BJ (cell line): ENCODE data around the gene SRP19. TPM values are rescaled to one million over a fixed set of nuclear protein-coding genes. Genes with fewer than 3 reads are reported as not detected.
"Not testable (repeated sequence)": the region's sequence is repeated elsewhere in the genome, so short reads cannot be mapped to it uniquely, and the experiment has no call there.

Experiments used
- CTCF ChIA-PET: fragments of 350-600 bp; formaldehyde crosslinking; extraction: SDS; loops from one replicate; lab custom pipeline; 2021; ENCODE audit warnings: antibody characterized with exemption, inconsistent platforms; lab: Yijun Ruan, JAX
- POLR2A ChIA-PET: fragments of 300-600 bp; sonication (Branson Sonifier 250); formaldehyde crosslinking; extraction: SDS; loops from one replicate; lab custom pipeline; 2021; ENCODE audit warnings: antibody characterized with exemption; lab: Charles Lee
- DNase-seq: peaks from one replicate; pipeline ENCODE4 v3.0.0-alpha.2; 2011; ENCODE audit warnings: low read depth
- H3K27me3 ChIP-seq: 2 replicates; pipeline ENCODE4 v1.6.0; 2011; ENCODE audit warnings: low read length; ENCODE audit not compliant: control insufficient read depth, insufficient read depth
- H3K36me3 ChIP-seq: 2 replicates; pipeline ENCODE4 v1.5.1; 2011; ENCODE audit warnings: low read length; ENCODE audit not compliant: control insufficient read depth, insufficient read depth
- H3K4me3 ChIP-seq: 2 replicates; pipeline ENCODE4 v1.5.1; 2011; ENCODE audit warnings: low read depth, mild to moderate bottlenecking, control low read depth, low read length
- polyA plus RNA-seq: library from polyadenylated mRNA; depleted of rRNA; stranded (reverse); fragments of >200 nt; gene quantifications from 2 replicates; pipeline ENCODE4 v1.2.3, GENCODE V29; 2011
- TF ChIP-seq, protein P1 (sequence below): IDR thresholded peaks from 2 replicates; pipeline ENCODE4 v1.5.1; 2011; ENCODE audit warnings: low read depth, mild to moderate bottlenecking, control low read depth, inconsistent platforms, low read length, moderate library complexity; ENCODE audit not compliant: insufficient read depth

The SRP19 gene
- polyA plus RNA-seq, 1 experiment: 32.4 TPM

DNA sequence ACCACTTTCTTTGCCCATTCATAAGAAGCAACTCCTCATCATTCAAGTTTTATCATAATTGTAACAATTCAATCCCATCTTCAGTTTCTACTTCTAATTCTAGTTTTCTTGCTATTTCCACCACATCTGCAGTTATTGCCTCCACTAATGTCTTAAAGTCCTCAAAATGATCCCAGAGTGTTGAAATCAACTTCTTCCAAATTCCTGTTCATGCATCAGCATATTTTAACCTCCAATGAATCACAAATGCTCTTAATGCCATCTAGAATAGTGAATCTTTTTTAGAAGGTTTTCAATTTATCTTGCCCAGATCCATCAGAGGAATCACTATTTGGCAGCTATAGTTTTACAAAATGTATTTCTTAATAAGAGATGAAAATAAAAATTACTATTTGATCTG, 3.2 kb upstream of the SRP19 start:
- ChIA-PET CTCF (no interaction called here), POLR2A (no interaction called here)
- no peak overlapping the region for H3K4me3 ChIP-seq
- TF ChIP-seq, protein P1, sequence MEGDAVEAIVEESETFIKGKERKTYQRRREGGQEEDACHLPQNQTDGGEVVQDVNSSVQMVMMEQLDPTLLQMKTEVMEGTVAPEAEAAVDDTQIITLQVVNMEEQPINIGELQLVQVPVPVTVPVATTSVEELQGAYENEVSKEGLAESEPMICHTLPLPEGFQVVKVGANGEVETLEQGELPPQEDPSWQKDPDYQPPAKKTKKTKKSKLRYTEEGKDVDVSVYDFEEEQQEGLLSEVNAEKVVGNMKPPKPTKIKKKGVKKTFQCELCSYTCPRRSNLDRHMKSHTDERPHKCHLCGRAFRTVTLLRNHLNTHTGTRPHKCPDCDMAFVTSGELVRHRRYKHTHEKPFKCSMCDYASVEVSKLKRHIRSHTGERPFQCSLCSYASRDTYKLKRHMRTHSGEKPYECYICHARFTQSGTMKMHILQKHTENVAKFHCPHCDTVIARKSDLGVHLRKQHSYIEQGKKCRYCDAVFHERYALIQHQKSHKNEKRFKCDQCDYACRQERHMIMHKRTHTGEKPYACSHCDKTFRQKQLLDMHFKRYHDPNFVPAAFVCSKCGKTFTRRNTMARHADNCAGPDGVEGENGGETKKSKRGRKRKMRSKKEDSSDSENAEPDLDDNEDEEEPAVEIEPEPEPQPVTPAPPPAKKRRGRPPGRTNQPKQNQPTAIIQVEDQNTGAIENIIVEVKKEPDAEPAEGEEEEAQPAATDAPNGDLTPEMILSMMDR: no peak
- H3K36me3 ChIP-seq: no peaks in the 10 kb centered on the region; the same call in 1 of the 2 replicates
- no peak for DNase-seq
- H3K27me3 ChIP-seq: peaks cover 4% of the 10 kb centered on the region

DNA sequence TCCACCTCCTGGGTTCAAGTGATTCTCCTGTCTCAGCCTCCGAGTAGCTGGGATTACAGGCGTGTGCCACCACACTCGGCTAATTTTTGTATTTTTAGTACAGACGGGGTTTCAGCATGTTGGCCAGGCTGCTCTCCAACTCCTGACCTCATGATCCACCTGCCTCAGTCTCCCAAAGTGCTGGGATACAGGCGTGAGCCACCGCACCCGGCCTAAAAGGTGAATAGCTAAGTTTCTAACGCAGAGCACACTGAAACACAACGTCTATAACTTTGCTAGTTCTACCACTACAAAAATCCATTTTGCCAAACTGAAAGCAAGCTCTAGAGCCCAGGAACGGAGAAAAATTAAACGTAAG, 537 bp upstream of the SRP19 start:
- H3K4me3 ChIP-seq: peak overlapping the region; percentile 82
- H3K27me3 ChIP-seq, H3K36me3 ChIP-seq, DNase-seq: not testable (repeated sequence)
- CTCF ChIA-PET: interaction anchor here (1.0 to 1.4 kb wide), 2 partner anchors 9 to 12 kb away, joined by 3 to 6 read pairs; no protein-coding TSS in a partner anchor
- POLR2A ChIA-PET: interaction anchor here (1.4 kb wide), 1 partner anchor 12 kb away, joined by 3 read pairs; no protein-coding TSS in a partner anchor

- H3K4me3 ChIP-seq: peak overlapping the region; percentile 82
- H3K36me3 ChIP-seq: peaks cover 5% of the 10 kb centered on the region
- no peaks in the 10 kb centered on the region for H3K27me3 ChIP-seq
- no peak for DNase-seq
- POLR2A ChIA-PET: interaction anchor here (1.4 kb wide), 1 partner anchor 13 kb away, joined by 3 read pairs; no protein-coding TSS in a partner anchor
- TF ChIP-seq, protein P1: no peak
- CTCF ChIA-PET: no interaction called here
Observed at GRCh38 chr5:112861638-112861985, 525 bp downstream of the SRP19 start.

DNA sequence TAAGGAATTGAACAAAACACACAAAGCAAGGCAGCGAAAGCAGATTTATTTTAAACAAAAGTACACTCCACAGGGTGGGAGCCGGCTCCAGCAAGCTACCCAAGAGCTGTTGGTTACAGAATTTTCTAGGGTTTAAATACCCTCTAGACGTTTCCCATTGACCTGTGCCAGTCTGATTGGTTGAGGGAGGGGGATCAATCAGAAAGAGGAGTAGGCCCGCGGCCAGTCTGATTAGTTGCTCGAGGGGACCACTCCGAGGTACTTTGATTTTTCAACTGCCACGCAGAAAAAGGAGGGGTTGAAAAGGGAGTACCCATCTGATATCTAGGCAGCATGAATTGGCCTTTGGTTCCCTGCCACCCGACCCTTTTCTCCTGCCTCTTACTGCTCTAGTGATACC, 998 bp downstream of the SRP19 start:
- ChIA-PET POLR2A (no interaction called here), CTCF (interaction anchor here (0.6 kb wide), 1 partner anchor 150 kb away, joined by 4 read pairs; no protein-coding TSS in a partner anchor)
- H3K27me3 ChIP-seq: no peaks in the 10 kb centered on the region
- H3K4me3 ChIP-seq: peak overlapping the region; percentile 82
- H3K36me3 ChIP-seq: peaks cover 7% of the 10 kb centered on the region
- DNase-seq: no peak
- TF ChIP-seq, protein P1: no peak

GRCh38 chr5:112863549-112863948, 2.5 kb downstream of the SRP19 start:
- CTCF ChIA-PET: interaction anchor here (0.6 kb wide), 1 partner anchor 15 kb away, joined by 3 read pairs; no protein-coding TSS in a partner anchor

More at GRCh38 chr5:112863549-112863948, 2.5 kb downstream of the SRP19 start:
- POLR2A ChIA-PET: no interaction called here
- Histone ChIP-seq H3K27me3 (no peaks in the 10 kb centered on the region), H3K36me3 (peaks cover 8% of the 10 kb centered on the region), H3K4me3 (no peak overlapping the region)
- TF ChIP-seq, protein P1: no peak
- no peak for DNase-seq
